HG02642 (cell line): ENCODE data around the gene GPR17.

Experiments
- ATAC-seq: cut with Tn5 transposase; IDR thresholded peaks from one replicate; pipeline ENCODE4 v1.9.1; 2021; ENCODE audit warnings: mild to moderate bottlenecking; ENCODE audit not compliant: unreplicated experiment, poor library complexity

Gene GPR17, protein sequence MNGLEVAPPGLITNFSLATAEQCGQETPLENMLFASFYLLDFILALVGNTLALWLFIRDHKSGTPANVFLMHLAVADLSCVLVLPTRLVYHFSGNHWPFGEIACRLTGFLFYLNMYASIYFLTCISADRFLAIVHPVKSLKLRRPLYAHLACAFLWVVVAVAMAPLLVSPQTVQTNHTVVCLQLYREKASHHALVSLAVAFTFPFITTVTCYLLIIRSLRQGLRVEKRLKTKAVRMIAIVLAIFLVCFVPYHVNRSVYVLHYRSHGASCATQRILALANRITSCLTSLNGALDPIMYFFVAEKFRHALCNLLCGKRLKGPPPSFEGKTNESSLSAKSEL

DNA sequence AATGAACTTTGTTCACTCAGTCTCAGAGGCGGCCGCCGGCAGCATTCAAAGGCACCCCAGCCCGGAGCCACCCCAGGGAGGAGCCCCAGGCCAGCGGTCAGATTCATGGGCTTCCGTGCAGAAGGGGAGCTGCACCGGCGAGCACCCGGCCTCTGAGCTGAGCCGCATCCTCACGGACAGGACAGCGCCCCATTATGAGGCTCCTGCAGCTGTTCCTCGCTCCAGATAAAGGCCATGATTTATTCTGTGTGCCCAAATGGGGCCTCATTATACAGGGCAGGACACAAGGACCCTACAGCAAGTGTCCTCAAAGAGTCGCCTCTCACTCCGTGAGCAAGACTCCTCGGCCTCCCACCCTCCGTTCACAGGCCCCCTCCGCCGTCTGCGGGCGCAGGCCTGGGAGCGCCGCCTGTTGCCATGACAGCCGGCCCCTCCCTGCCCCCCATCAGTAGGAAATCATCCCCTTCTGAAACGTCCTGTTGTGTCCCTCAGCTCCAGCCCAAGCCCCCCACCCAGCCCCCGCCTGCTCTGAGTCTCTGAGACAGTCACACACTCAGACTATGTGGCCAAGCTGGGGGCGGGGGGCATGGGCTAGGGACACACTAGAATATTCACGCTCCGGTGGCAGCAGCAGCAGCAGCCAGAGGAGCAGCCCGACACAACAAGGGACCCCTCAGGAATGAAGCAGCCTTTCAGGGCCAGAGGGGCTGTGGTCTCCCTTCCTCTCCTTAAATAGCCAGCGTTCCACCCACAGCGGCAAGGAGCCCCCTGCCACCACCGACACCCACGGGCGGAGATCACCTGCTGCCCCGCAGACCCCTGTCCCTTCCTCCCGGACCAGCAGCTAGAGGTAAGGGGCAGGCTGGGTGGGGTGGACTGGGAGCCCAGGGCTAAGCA is at the start of gene GPR17:
GPR17 (plus strand) TSS at position 759 of the 897 bp plus-strand sequence. CDS start 4,583 bp downstream, outside the sequence.
- ATAC-seq, result no peak

DNA sequence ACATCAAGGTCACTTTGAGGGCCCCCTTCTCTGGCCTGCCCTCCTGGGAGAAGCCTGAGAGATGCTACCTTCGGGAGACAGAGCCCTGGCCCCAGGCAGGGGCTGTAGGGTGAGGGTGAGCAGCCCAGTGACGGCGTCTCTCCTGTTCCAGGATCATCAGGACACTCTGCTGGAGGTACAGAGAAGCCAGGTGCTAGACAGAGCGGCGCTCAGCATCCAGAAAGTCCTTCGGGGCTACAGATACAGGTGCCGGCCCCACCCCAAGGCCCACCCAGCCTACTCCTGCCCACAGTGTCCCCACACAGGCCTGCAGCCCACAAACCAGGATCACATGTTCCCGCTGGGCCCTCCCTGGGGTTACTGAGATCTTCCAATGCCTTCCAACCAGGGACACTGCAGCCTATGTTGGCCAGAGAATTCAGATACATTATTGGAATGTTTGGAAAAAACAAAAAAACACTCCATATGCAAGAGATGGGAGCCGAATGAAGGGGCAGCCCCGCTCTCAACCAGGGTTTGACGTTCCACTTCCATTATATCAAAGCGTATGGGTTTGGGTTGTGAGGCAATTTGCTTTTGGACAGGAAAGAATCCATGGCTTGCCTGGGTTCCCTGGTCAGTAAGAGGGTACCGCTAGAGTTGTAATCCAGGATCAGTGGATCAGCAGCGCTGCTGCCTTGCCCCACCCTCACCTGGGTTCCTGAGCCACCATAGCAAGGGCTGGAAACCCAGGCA is 49.5 kb upstream of the GPR17 start:
- ATAC-seq, result no peak

DNA sequence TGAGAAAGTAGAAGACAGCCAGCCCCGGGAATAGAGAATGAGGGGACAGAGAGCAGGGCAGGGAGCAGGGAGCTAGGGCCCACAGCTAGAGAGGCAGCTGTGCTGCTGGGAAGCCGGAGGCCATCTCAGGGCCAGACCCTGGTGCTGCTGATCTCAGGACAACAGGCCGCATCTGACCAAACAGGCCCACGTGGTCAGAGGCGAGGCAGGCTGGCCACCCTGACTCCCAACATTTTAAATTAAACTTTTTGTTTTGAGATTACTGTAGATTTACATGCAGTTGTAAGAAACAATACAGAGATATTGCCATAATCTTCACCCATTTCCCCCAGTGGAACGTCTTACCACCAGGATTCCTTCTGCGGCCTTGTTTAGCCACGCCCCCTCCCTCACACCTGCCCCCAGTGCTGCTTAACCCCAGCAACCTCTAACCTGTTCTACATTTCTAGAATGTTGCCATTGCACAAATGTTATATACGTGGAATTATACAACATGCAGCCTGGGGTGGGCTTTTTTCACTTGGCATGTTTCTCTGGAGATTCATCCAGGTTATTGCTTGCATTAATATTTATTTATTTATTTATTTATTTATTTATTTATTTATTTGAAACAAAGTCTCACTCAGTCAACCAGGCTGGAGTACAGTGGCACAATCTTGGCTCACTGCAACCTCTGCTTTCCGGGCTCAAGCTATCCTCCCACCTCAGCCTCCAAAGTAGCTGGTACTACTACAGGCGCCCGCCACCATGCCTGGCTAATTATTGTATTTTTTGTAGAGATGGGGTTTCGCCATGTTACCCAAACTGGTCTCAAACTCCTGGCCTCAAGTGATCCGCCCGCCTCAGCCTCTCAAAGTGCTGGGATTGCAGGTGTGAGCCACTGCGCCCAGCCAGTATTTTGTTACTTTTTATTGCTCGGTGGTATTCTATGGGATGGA is 48.6 kb upstream of the GPR17 start:
- no peak for ATAC-seq

DNA sequence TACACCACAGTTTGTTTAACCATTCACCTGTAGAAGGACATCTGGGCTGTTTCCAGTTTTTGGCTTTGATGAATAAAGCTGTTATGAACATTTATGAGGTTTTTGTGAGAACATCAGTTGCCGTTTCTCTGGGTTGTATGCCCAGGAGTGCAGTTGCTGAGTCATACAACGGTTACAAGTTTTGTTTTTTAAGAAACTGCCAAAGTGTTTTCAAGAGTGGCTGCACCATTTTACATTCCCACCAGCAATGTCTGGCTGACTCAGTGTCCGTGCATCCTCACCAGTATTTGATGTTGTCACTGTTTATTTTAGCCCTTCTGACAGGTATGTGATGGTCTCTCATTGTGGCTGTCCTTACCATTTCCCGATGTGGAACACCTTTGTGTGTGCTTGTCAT is 48.0 kb upstream of the GPR17 start:
- no peak for ATAC-seq

DNA sequence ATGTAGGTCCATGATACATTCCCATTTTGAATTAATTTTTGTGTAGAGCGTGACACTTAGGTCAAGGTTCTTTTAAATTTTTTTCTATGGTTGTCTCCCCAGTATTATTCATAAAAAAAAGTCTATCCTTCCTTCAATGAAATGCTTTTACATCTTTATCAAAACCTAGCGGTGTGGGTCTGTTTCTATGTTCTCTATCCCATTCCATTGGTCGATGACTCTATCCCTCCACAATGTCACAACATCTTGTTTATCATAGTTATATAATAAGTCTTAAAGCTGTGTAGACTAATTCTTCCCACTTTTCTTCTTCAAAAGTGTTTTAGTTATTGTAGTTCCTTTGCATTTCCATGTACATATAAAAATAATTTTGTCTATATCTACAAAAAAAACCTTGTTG is 47.2 kb upstream of the GPR17 start:
- no peak for ATAC-seq

DNA sequence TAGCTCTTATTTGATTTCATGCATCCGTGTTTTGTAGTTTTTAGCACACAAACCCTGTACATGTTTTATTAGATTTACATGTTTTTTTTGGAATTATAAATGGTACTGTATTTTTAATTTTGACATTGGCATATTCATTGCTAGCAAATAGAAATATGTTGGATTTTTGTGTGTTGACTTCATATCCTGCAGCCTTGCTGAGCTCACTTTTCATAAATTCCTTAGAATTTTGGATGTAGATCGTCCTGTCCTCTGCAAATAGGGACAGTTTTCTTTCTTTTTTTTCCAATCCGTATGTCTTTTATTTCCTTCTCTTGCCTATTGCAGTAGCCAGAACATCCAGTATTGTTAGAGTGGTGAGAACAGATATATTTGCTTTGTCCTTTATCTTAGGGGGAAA is 46.7 kb upstream of the GPR17 start:
- no peak for ATAC-seq

DNA sequence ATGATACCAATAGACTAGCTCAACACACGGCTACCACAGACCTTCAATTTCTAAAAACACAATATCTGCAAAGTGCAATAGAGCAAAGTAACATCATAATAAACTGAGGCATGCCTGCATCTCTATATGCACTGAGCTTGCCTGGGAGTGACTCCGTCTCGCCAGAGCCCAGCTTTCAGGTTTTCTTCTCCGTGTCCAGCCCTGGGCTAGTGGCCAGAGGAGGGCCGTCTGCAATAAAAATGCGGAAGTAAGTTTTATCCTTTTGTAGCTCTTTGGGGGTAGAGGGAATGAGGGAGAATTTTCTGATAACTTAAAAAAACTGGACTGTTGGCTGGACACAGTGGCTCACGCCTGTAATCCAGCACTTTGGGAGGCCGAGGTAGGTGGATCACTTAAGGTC is 41.0 kb upstream of the GPR17 start:
- ATAC-seq, result no peak

DNA sequence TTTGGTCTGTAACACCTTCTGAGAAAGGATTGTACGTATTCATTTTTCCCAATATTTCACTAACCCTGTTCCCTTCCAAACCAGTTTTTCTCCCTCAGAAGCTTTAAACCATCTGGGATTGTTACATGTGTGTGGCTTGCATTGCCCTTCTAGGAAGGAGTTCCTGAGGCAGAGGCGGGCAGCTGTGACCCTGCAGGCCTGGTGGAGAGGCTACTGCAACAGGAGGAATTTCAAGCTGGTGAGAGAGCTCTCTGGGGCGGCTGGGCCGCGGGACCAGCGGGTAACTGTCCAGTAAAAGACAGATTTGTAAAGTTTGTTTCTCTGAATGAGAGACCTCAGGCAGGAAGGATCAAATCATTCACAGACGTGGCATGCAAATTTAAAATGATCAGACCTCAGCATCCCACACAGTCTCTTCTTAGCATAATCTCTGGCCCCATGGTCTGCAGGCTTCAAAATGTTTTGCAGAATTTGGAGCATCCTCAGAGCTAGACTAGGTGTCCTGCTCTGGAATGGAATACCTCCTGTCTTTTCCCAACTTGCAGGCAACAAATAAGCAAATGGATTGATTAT is 40.2 kb upstream of the GPR17 start:
- ATAC-seq, result no peak

DNA sequence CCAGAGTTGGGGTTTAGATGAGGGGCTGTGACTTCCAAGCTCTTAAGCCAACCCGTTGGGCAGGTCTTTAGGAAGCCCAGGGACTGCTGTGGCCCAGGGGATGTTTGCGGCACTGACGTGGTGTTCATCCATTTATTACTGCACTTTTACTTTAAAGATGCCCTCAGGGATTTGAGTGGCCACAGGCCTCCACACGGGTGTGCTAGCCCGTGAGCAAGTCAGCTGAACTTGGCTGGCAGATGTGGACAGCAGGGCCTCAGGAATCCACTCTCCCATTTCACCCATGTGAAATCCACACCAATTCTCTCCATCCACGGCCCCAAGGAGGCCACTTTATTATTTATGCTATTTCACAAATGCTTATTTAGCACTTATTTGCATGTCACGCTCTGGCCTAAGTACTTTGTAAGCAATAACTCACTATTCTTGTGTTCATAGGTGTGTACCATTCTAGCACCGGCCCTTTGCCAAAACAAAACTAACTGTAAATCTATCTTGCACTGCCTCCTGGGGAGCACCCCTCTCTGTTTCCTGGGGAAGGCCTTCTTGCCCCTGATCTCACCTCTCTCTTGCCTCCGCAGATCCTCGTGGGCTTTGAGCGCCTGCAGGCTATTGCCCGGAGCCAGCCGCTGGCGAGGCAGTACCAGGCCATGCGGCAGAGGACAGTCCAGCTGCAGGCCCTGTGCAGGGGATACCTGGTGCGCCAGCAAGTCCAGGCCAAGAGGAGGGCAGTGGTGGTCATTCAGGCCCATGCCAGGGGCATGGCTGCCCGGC is 39.1 kb upstream of the GPR17 start:
- no peak for ATAC-seq

DNA sequence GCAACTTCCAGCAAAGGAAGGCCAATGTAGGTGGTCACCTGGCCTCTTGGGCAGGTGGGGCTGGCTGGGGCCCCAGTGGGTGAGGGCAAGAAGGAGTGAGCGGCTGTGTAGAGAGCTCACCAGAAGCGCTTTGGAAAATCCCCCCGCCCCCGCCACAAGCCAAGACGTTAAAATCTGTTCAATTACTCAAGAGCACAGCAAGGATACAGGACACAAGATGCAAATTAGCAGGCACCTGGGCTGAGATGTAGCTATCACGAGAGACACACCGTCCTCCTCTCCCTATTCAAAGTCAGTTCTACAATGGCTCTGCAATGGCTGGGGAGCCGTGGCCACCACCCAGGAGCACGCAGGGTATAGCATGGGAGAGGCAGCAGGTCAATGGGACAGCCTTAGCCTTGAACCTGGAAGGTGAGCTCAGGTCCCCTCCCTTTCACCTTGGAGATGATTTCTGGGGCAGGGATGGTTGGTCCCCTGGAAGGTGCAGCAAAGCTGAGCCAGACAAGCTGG is 38.5 kb upstream of the GPR17 start:
- ATAC-seq, result no peak

DNA sequence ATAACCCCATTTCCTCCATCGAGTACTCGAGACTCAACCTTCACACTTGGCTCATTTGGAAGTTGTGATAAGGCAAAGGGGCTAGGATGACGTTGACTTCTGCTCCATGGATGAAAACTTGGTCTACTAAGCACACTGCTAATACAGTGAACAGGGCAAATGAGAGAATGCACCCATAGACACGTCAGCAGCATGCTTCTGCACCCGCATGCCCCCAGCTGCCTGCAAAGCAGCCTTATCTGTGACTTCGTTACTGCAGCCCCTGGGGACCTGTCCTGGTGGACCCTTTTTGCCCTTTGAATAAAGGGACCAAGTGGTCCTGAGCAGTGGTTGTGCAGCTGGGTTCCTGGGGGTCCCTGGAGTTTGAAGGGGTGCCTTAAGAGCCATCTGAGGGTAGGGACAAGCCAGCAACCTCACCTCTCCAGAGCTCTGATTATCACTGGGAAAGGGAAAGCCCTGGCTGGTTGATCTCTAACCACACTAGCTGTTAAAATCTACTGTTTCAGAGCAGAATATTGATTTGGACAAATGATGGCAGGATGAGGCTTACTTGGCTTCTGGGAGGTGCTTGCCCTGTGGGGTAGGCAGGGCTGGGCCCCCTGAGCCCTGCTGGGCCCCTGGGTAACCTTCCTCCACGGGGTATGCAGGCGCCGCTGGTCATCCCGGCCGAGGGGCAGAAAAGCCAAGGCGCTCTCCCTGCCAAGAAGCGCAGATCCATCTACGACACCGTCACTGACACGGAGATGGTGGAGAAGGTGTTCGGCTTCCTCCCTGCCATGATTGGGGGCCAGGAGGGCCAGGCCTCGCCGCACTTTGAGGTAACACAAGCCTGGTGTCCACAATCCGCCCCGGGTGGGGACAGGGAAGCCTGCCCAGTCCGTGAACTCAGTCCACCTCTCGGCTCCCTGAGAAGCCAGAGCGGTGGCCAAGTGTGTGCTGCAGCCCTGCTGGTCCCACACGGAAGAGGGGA is 37.6 kb upstream of the GPR17 start:
- ATAC-seq, result no peak

DNA sequence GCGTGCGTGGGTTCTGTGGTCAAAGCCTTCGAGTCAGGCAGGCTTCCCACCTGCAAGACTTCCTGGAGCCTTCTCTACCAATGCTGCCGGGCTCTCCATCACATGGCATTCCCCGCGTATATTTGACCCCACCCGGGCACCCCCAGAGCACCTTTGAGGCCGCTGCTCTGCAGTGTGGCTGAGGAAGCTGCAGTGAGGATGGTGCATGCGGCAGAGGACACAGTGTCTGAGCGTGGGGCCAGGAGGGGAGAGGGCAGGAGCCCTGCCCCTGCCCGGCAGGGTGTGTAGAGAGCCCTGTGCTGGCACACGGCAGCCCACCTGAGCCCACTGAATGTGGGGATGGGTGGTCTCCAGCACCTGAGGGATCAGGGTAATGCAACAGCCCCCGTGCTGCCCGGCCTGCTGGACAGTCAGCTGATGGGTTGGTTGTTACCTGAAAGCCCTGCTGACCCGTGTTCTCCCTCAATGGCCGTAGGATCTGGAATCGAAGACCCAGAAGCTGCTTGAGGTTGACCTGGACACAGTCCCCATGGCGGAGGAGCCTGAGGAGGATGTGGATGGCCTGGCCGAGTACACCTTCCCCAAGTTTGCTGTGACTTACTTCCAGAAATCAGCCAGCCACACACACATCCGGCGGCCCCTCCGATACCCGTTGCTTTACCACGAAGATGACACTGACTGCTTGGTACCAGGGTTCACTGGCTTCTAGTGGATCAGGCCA is 36.8 kb upstream of the GPR17 start:
- no peak for ATAC-seq

DNA sequence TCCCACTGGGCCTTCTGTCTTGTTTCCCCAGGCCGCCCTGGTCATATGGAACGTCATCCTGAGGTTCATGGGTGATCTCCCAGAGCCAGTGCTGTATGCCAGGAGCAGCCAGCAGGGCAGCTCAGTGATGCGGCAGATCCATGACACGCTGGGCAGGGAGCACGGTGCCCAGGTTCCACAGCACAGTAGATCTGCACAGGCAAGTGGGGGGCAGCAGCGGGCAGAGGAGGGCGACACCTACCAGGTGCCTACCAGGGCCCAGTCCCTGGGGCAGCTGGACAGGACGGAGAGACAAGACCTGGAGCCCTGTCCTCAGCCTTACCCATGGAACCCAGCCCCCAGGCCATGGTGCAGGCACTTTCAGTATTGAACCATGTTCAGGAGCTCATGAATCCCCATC is 36.1 kb upstream of the GPR17 start:
- no peak for ATAC-seq

DNA sequence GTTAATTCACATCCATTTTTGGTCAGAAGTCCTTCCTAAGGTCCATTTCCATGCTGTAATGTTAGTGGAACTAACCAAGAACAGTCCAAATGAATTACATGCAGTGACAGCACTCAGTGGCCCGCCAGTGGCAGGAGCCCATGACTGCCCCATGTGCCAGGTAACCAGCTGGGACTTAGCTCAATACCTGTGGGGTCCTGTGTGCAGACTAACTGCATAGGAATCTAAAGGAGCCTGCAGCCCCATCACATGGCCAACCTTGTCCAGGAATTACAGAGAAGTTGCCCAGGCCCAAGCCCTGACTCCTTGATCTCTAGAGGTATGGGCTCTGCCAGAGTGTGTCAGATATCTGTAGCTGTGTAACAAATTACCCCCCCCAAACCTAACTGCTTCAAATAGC is 35.4 kb upstream of the GPR17 start:
- no peak for ATAC-seq

DNA sequence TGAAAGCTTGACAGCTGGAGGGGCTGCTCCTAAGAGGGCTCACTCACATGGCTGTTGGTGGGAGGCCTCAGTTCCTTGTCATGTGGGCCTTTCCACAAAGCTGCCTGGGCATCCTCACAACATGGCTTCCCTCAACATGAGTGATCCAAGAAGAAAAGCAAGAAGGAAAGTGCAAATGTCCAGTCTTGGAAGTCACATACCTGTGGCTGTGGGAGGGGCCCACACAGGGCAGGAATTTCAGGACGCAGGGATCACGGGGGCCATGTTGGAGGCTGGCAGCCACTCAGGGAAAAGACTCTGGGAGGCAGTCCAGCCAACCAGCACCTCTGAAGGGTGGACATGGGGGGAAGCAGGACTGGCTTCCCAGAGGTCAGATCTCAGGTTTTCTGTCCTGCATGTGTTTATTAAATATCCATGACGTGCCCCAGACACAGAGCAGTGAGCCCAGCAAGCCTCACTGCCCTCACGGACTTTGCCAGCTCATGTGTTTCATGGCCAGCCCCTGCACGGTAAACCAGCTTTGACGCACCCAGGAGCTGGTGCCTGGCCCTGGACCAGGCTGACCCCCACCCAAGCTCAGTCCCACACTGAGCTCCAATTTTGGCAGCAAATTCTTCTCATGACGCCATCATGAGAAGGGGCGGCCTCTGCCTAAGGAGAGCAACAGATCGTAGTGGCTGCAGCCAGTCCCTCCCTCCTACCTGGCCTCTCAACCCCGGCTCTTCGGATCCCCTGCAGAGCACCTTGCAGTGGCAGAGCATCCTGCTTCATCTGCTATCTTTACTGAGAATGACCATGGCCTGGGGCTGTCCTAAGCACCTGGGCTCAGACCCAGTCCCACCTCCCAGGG is 34.7 kb upstream of the GPR17 start:
- ATAC-seq, result no peak
